GM13977 (cell line): ENCODE data around the gene EYA2.

Experiments
- DNase-seq: peaks from one replicate; pipeline ENCODE4 v3.0.0; 2012; ENCODE audit warnings: low spot score
- in situ Hi-C: fragments of 300-500 bp; cut with MboI; formaldehyde crosslinking; loops from one replicate; pipeline ENCODE4 v1.12.0; 2022; ENCODE audit warnings: low sequenced_read_pairs, low pct_unique_long_range_greater_than_20kb, mixed read lengths, inconsistent platforms; ENCODE audit not compliant: unreplicated experiment
- TF ChIP-seq, protein P1 (sequence below): IDR thresholded peaks from 2 replicates; pipeline ENCODE4 v1.5.1; 2012; ENCODE audit warnings: mild to moderate bottlenecking, control low read depth; ENCODE audit not compliant: insufficient read depth; ENCODE audit errors: extremely low read depth, missing control alignments

EYA2 gene, protein sequence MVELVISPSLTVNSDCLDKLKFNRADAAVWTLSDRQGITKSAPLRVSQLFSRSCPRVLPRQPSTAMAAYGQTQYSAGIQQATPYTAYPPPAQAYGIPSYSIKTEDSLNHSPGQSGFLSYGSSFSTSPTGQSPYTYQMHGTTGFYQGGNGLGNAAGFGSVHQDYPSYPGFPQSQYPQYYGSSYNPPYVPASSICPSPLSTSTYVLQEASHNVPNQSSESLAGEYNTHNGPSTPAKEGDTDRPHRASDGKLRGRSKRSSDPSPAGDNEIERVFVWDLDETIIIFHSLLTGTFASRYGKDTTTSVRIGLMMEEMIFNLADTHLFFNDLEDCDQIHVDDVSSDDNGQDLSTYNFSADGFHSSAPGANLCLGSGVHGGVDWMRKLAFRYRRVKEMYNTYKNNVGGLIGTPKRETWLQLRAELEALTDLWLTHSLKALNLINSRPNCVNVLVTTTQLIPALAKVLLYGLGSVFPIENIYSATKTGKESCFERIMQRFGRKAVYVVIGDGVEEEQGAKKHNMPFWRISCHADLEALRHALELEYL

DNA sequence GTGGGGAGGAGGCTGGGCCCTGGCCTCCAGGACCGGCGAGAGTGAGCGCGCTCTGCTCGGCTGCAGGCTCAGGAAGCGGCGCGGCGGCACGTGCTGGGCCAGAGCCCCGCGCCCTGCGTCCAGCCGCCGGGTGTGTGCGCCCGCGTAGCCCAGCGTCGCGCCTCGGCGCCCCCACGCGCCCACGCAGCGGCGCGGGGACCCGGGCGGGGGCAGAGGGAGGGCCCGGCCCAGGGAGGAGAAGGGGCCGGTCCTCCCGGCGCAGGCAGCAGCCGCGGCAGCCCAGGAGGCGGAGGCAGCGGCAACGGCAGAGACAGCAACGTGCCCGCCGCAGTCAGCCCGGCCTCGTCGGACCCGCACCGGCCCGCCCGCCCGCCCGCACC, at the start of gene EYA2:
Gene EYA2 (plus strand): TSS at position 265 of the 380 bp plus-strand sequence. CDS start 95,168 bp downstream, outside the sequence.
- TF ChIP-seq, protein P1, sequence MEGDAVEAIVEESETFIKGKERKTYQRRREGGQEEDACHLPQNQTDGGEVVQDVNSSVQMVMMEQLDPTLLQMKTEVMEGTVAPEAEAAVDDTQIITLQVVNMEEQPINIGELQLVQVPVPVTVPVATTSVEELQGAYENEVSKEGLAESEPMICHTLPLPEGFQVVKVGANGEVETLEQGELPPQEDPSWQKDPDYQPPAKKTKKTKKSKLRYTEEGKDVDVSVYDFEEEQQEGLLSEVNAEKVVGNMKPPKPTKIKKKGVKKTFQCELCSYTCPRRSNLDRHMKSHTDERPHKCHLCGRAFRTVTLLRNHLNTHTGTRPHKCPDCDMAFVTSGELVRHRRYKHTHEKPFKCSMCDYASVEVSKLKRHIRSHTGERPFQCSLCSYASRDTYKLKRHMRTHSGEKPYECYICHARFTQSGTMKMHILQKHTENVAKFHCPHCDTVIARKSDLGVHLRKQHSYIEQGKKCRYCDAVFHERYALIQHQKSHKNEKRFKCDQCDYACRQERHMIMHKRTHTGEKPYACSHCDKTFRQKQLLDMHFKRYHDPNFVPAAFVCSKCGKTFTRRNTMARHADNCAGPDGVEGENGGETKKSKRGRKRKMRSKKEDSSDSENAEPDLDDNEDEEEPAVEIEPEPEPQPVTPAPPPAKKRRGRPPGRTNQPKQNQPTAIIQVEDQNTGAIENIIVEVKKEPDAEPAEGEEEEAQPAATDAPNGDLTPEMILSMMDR = no peak
- in situ Hi-C loops = no loop called here
- no peak for DNase-seq

DNA sequence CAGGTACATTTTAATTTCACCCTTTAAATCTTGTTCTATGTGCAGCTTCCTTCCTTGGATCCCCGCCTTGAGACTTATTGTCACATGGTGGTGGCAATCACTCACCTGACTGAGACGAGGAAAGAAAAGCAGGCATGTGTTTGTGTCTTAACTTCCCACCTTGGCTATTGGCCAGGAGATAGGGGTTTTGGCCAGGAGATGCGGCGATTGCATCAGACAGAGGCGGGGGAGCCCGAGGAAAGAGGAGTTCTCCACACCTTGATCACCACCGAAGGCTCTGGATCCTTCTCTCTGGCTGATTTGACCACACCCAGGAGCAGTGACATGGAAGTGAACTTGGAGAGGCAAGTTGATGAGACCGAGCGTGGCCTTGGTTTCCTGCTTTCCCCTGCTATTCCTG, 49.7 kb upstream of the EYA2 start:
- in situ Hi-C loops = no loop called here
- DNase-seq = no peak
- TF ChIP-seq, protein P1 = no peak

DNA sequence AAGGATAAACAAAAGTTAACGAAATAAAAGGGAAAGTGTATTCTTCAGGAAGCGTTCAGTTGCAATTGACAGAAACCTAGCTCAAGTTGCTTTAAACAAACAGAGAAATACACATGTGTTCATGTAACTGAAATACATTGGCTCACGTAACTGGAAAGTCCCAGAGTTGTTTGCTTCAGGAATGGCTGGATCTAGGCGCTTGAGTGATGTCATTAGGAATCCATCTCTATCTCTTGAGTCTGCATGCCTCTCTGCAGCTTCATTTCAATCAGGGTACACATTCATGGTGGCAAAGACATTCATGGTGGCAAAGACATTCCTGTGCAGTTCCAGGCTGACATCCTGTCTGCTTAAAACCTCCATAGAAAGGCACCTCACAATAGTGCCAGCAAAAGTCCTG, 45.4 kb upstream of the EYA2 start:
- in situ Hi-C loops = no loop called here
- TF ChIP-seq, protein P1 = no peak
- DNase-seq = no peak

DNA sequence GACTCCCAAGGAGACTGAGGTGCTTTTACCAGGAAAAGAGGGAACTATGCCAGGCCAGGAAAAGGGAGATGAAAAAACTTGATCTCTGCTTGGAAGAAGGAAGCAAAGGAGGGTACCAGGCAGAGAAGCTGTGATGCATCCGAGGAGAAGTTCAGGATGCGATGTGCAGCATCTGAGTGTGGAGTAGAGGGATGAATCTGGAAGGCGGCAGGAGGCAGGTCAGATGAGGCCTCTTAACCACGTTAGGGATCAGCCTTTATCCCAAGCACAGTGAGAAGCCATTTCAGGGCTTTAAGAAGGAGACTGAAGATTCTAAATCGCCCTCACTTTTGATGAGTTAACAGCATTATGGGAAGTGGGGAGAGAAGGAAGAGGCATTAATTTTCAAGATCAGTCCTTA, 44.9 kb upstream of the EYA2 start:
- in situ Hi-C loops = no loop called here
- TF ChIP-seq, protein P1 = no peak
- no peak for DNase-seq

DNA sequence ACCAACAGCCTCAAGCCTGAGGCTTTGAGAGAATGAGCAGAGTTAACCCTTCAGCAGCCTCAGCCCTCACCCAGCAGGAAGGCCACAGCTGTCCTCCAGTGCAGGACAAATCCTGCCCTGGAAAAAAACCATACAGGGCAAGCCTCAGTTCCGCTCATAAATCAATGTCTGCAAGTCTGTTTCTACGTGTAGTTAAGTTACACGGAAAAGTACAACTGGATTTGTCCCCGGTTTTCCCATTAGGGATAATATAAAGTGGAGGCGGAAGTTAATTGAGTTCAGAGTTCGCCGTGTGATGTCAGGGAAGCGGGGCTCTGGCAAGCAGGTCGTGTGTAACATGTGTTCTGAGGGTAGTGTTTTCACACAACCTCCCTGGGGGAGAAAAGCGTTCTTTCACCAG, 44.2 kb upstream of the EYA2 start:
- TF ChIP-seq, protein P1 = no peak
- in situ Hi-C loops = no loop called here
- no peak for DNase-seq

DNA sequence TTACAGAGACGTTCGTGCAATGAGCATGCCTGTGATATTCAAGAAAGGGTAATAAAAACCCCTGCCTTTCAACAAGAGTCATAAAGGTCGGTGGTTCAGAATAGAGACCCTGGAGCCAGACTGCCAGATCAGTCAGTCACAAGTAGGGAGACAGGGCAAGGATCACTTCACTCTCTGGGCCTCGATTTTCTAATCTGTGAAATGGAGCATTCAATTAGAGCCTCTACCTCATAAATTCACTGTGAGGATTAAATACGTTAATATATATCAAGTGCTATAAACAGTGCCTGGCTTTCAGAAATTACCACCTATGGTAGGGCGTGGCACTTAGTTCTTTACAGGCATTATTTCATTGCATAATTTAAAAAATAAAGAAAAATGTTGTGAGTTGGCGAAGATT, 43.7 kb upstream of the EYA2 start:
- DNase-seq = no peak
- TF ChIP-seq, protein P1 = no peak
- in situ Hi-C loops = no loop called here
